WTC11 (cell line): ENCODE results near the gene LRFN2. TPM values are rescaled to one million over a fixed set of nuclear protein-coding genes. Genes with fewer than 3 reads are reported as not detected.

Source experiments
- ATAC-seq: fragments of 200-7000 bp; cut with Tn5 transposase; 2 replicates; pipeline ENCODE4 v1.10.0; 2021; ENCODE audit warnings: mild to moderate bottlenecking, moderate library complexity
- CTCF ChIA-PET: fragments of 300-600 bp; sonication (Branson Sonifier 250); formaldehyde crosslinking; loops from one replicate; lab custom pipeline; 2021; ENCODE audit warnings: antibody characterized with exemption; lab: Charles Lee
- POLR2A ChIA-PET: fragments of 350-600 bp; sonication (Branson Sonifier 250); formaldehyde crosslinking; loops from one replicate; lab custom pipeline; 2021; ENCODE audit warnings: antibody characterized with exemption; lab: Charles Lee
- DNase-seq: peaks from one replicate; pipeline ENCODE4 v3.0.0; 2021; ENCODE audit warnings: low spot score
- H3K27ac Mint-ChIP-seq: 2 replicates; pipeline ENCODE4 v1.8.0; 2021; ENCODE audit warnings: mixed read lengths
- H3K27me3 Mint-ChIP-seq: 2 replicates; pipeline ENCODE4 v1.8.0; 2021; ENCODE audit warnings: low read depth, mild to moderate bottlenecking, moderate library complexity, mixed read lengths
- H3K36me3 Mint-ChIP-seq: 2 replicates; pipeline ENCODE4 v1.8.0; 2021; ENCODE audit warnings: mixed read lengths
- H3K4me1 Mint-ChIP-seq: 2 replicates; pipeline ENCODE4 v1.8.0; 2022; ENCODE audit warnings: mixed read lengths
- H3K4me3 Mint-ChIP-seq: 2 replicates; pipeline ENCODE4 v1.8.0; 2021; ENCODE audit warnings: mild to moderate bottlenecking, moderate library complexity, mixed read lengths
- H3K9me3 Mint-ChIP-seq: 2 replicates; pipeline ENCODE4 v1.8.0; 2021; ENCODE audit warnings: mixed read lengths
- ELF4 ChIP-seq: sonication (generic); formaldehyde crosslinking; IDR thresholded peaks from 2 replicates; pipeline ENCODE4 v1.8.1; 2022; ENCODE audit warnings: low read depth, mild to moderate bottlenecking, moderate library complexity, missing genetic modification reagents
- ESRRA ChIP-seq: sonication (generic); formaldehyde crosslinking; IDR thresholded peaks from 2 replicates; pipeline ENCODE4 v1.8.1; 2022; ENCODE audit warnings: mild to moderate bottlenecking, missing genetic modification reagents, borderline replicate concordance
- ETV6 ChIP-seq: sonication (generic); formaldehyde crosslinking; IDR thresholded peaks from 2 replicates; pipeline ENCODE4 v1.8.1; 2022; ENCODE audit warnings: mild to moderate bottlenecking, missing genetic modification reagents
- MYBL2 ChIP-seq: sonication (generic); formaldehyde crosslinking; IDR thresholded peaks from 2 replicates; pipeline ENCODE4 v1.8.1; 2023; ENCODE audit warnings: mild to moderate bottlenecking, moderate library complexity, missing genetic modification reagents
- NFE2L1 ChIP-seq: sonication (generic); formaldehyde crosslinking; IDR thresholded peaks from 2 replicates; pipeline ENCODE4 v1.8.1; 2023; ENCODE audit warnings: missing genetic modification reagents
- NFYB ChIP-seq: sonication (generic); formaldehyde crosslinking; conservative IDR thresholded peaks from 2 replicates; pipeline ENCODE4 v1.8.0; 2022; ENCODE audit warnings: low read depth, missing genetic modification reagents
- OVOL2 ChIP-seq: fragments of 250-450 bp; sonication (Bioruptor Pico); IDR thresholded peaks from 2 replicates; pipeline ENCODE4 v1.9.0; 2021; ENCODE audit warnings: mild to moderate bottlenecking, borderline replicate concordance
- PRRX2 ChIP-seq: fragments of 250-450 bp; sonication (Bioruptor Pico); IDR thresholded peaks from 2 replicates; pipeline ENCODE4 v1.8.0; 2021; ENCODE audit warnings: mild to moderate bottlenecking
- SOX15 ChIP-seq: fragments of 250-450 bp; sonication (Bioruptor Pico); IDR thresholded peaks from 2 replicates; pipeline ENCODE4 v1.9.0; 2021; ENCODE audit warnings: mild to moderate bottlenecking
- SP1 ChIP-seq: sonication (generic); formaldehyde crosslinking; conservative IDR thresholded peaks from 2 replicates; pipeline ENCODE4 v1.8.1; 2022; ENCODE audit warnings: missing genetic modification reagents
- TEAD4 ChIP-seq: sonication (generic); formaldehyde crosslinking; IDR thresholded peaks from 2 replicates; pipeline ENCODE4 v1.8.0; 2022; ENCODE audit warnings: mild to moderate bottlenecking, missing genetic modification reagents
- ZNF138 ChIP-seq: sonication (generic); formaldehyde crosslinking; conservative IDR thresholded peaks from 2 replicates; pipeline ENCODE4 v1.8.1; 2022; ENCODE audit warnings: mild to moderate bottlenecking, moderate library complexity, missing genetic modification reagents
- ZNF671 ChIP-seq: fragments of 250-450 bp; sonication (Bioruptor Pico); IDR thresholded peaks from 2 replicates; pipeline ENCODE4 v1.8.0; 2021; ENCODE audit warnings: mild to moderate bottlenecking
- total RNA-seq: library from RNA; stranded (reverse); gene quantifications from 3 replicates; pipeline ENCODE4 v1.2.3, GENCODE V29; 2021
- TF ChIP-seq, protein P1 (sequence below): fragments of 250-450 bp; sonication (Bioruptor Pico); IDR thresholded peaks from 2 replicates; pipeline ENCODE4 v2.1.2; 2022; ENCODE audit warnings: mild to moderate bottlenecking, moderate library complexity
- TF ChIP-seq, protein P2 (sequence below): sonication (generic); formaldehyde crosslinking; IDR thresholded peaks from 2 replicates; pipeline ENCODE4 v1.8.0; 2023; ENCODE audit warnings: missing genetic modification reagents
- TF ChIP-seq, protein P3 (sequence below): fragments of 250-450 bp; sonication (Bioruptor Pico); conservative IDR thresholded peaks from 2 replicates; pipeline ENCODE4 v1.9.0; 2021; ENCODE audit warnings: mild to moderate bottlenecking
- TF ChIP-seq, protein P4 (sequence below): sonication (generic); formaldehyde crosslinking; IDR thresholded peaks from 2 replicates; pipeline ENCODE4 v1.8.1; 2023; ENCODE audit warnings: mild to moderate bottlenecking, moderate library complexity, missing genetic modification reagents
- TF ChIP-seq, protein P5 (sequence below): sonication (generic); formaldehyde crosslinking; IDR thresholded peaks from 2 replicates; pipeline ENCODE4 v1.8.0; 2022; ENCODE audit warnings: mild to moderate bottlenecking, missing genetic modification reagents
- TF ChIP-seq, protein P6 (sequence below): sonication (generic); formaldehyde crosslinking; IDR thresholded peaks from 2 replicates; pipeline ENCODE4 v1.8.1; 2022; ENCODE audit warnings: missing genetic modification reagents, borderline replicate concordance
- TF ChIP-seq, protein P7 (sequence below): sonication (generic); formaldehyde crosslinking; IDR thresholded peaks from 2 replicates; pipeline ENCODE4 v1.8.1; 2023; ENCODE audit warnings: mild to moderate bottlenecking, missing genetic modification reagents
- TF ChIP-seq, protein P8 (sequence below): sonication (generic); formaldehyde crosslinking; conservative IDR thresholded peaks from 2 replicates; pipeline ENCODE4 v1.8.1; 2022; ENCODE audit warnings: mild to moderate bottlenecking, missing genetic modification reagents

The LRFN2 gene
- total RNA-seq, 1 experiment from 2014 or later: 1.6 TPM

DNA sequence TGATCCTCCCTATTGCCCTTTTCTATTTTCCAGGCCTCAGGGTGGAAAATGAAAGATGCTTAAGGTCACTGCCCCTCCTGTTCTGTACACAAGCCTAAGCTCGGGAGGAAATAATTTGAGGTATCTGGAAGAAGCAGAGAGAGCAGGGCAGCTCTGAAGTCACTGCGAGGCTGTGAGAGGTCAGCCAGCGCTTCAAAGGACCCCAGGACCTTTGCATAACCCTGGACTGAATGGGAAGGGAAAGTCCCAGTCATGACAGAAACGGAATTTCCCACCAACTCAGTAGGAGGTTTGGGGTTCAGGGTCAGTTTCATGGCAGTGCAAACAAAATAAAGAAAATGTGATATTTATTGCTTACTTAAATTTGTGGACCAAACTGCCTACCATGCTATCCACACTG is 58.1 kb downstream of the LRFN2 start:
- no peak for TF ChIP-seq SOX15 (CRISPR knock-in tag)
- TF ChIP-seq, protein P1, sequence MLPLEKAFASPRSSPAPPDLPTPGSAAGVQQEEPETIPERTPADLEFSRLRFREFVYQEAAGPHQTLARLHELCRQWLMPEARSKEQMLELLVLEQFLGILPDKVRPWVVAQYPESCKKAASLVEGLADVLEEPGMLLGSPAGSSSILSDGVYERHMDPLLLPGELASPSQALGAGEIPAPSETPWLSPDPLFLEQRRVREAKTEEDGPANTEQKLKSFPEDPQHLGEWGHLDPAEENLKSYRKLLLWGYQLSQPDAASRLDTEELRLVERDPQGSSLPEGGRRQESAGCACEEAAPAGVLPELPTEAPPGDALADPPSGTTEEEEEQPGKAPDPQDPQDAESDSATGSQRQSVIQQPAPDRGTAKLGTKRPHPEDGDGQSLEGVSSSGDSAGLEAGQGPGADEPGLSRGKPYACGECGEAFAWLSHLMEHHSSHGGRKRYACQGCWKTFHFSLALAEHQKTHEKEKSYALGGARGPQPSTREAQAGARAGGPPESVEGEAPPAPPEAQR (CRISPR knock-in tag): no peak
- TF ChIP-seq NFE2L1 (CRISPR knock-in tag): no peak
- TF ChIP-seq ETV6 (CRISPR knock-in tag): no peak
- TF ChIP-seq SP1 (CRISPR knock-in tag): no peak
- TF ChIP-seq, protein P2, sequence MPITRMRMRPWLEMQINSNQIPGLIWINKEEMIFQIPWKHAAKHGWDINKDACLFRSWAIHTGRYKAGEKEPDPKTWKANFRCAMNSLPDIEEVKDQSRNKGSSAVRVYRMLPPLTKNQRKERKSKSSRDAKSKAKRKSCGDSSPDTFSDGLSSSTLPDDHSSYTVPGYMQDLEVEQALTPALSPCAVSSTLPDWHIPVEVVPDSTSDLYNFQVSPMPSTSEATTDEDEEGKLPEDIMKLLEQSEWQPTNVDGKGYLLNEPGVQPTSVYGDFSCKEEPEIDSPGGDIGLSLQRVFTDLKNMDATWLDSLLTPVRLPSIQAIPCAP (CRISPR knock-in tag): no peak
- no peak for TF ChIP-seq TEAD4 (CRISPR knock-in tag)
- no peak for TF ChIP-seq ZNF671
- TF ChIP-seq, protein P3, sequence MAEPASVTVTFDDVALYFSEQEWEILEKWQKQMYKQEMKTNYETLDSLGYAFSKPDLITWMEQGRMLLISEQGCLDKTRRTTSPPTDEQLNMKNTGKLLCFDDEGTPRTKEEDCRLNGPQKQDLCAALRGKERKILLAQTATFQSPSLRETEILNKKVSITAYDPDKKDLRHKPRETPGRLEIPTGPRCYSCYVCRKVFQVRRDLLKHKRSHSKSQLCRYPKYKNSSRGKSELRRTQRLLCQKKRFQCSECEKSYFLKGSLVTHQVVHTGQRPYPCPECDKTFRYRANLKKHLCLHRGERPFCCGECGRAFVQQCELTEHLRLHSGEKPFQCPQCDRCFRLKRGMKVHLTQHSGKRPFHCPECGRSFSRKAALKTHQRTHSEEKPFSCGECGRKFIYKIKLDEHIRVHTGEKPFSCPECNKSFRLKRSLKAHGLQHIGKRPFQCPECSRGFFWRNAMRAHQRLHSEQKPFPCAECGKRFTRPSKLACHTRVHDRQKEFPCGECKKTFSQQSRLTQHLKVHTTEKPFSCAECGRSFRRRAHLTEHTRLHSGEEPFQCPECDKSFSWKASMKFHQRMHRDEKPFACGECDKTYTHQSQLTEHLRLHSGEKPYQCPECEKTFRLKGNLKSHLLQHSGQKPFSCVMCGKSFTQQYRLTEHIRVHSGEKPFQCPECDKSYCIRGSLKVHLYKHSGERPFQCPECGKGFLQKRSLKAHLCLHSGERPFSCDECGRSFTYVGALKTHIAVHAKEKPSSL (CRISPR knock-in tag): no peak
- TF ChIP-seq, protein P4, sequence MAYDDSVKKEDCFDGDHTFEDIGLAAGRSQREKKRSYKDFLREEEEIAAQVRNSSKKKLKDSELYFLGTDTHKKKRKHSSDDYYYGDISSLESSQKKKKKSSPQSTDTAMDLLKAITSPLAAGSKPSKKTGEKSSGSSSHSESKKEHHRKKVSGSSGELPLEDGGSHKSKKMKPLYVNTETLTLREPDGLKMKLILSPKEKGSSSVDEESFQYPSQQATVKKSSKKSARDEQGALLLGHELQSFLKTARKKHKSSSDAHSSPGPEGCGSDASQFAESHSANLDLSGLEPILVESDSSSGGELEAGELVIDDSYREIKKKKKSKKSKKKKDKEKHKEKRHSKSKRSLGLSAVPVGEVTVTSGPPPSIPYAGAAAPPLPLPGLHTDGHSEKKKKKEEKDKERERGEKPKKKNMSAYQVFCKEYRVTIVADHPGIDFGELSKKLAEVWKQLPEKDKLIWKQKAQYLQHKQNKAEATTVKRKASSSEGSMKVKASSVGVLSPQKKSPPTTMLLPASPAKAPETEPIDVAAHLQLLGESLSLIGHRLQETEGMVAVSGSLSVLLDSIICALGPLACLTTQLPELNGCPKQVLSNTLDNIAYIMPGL (CRISPR knock-in tag): no peak
- no peak for TF ChIP-seq ESRRA (CRISPR knock-in tag)

DNA sequence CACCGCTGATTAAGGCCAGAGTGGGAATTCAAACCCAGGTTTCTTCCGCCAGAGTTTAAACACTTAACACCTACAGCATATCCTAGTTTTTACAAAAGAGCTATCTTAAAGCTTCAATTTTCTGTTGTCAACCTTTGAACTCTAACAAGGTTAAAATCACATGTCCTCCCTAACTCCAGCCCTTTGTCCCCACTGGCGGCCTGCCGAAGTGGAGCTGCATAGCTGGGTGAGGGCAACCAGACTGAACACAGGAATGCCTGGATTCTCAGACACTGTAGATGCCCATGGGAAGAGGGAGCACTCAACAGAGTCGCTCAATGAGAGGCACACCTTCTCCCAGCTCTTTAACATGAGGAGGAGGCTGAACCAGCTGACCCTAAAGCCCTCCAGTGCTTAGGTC is 59.1 kb downstream of the LRFN2 start:
- ATAC-seq: no peak
- POLR2A ChIA-PET: interaction anchor here (0.5 kb wide), 1 partner anchor 272 kb away, joined by 4 read pairs; no protein-coding TSS in a partner anchor
- H3K27ac Mint-ChIP-seq: no peak overlapping the region

More for the DNA sequence above, 58.1 kb downstream of the LRFN2 start:
- H3K27ac Mint-ChIP-seq: no peak overlapping the region
- H3K9me3 Mint-ChIP-seq: no peaks in the 10 kb centered on the region
- peaks cover 40% of the 10 kb centered on the region for H3K4me1 Mint-ChIP-seq
- ATAC-seq: no peak
- DNase-seq: no peak
- CTCF ChIA-PET: interaction anchor here (1.1 kb wide), 1 partner anchor 200 kb away, joined by 3 read pairs; no protein-coding TSS in a partner anchor
- peaks cover 2% of the 10 kb centered on the region; the same call in 1 of the 2 replicates for H3K27me3 Mint-ChIP-seq
- H3K36me3 Mint-ChIP-seq: no peaks in the 10 kb centered on the region
- POLR2A ChIA-PET: no interaction called here
- H3K4me3 Mint-ChIP-seq: no peak overlapping the region

More for the DNA sequence above, 59.1 kb downstream of the LRFN2 start:
- H3K4me3 Mint-ChIP-seq: no peak overlapping the region
- DNase-seq: no peak
- H3K9me3 Mint-ChIP-seq: no peaks in the 10 kb centered on the region
- no peaks in the 10 kb centered on the region for H3K36me3 Mint-ChIP-seq
- peaks cover 49% of the 10 kb centered on the region for H3K4me1 Mint-ChIP-seq
- CTCF ChIA-PET: interaction anchor here (0.8 to 1.3 kb wide), 3 partner anchors 46 to 199 kb away, joined by 3 to 4 read pairs (median 3); no protein-coding TSS in a partner anchor
- peaks cover 2% of the 10 kb centered on the region; the same call in 1 of the 2 replicates for H3K27me3 Mint-ChIP-seq
- TF ChIP-seq MYBL2 (no peak), PRRX2 (CRISPR knock-in tag) (no peak), ZNF138 (CRISPR knock-in tag) (no peak), NFYB (CRISPR knock-in tag) (no peak), ELF4 (CRISPR knock-in tag) (no peak), OVOL2 (no peak)
- TF ChIP-seq, protein P5, sequence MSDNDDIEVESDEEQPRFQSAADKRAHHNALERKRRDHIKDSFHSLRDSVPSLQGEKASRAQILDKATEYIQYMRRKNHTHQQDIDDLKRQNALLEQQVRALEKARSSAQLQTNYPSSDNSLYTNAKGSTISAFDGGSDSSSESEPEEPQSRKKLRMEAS (CRISPR knock-in tag): no peak
- TF ChIP-seq, protein P6, sequence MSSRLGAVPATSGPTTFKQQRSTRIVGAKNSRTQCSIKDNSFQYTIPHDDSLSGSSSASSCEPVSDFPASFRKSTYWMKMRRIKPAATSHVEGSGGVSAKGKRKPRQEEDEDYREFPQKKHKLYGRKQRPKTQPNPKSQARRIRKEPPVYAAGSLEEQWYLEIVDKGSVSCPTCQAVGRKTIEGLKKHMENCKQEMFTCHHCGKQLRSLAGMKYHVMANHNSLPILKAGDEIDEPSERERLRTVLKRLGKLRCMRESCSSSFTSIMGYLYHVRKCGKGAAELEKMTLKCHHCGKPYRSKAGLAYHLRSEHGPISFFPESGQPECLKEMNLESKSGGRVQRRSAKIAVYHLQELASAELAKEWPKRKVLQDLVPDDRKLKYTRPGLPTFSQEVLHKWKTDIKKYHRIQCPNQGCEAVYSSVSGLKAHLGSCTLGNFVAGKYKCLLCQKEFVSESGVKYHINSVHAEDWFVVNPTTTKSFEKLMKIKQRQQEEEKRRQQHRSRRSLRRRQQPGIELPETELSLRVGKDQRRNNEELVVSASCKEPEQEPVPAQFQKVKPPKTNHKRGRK (CRISPR knock-in tag): no peak
- TF ChIP-seq, protein P7, sequence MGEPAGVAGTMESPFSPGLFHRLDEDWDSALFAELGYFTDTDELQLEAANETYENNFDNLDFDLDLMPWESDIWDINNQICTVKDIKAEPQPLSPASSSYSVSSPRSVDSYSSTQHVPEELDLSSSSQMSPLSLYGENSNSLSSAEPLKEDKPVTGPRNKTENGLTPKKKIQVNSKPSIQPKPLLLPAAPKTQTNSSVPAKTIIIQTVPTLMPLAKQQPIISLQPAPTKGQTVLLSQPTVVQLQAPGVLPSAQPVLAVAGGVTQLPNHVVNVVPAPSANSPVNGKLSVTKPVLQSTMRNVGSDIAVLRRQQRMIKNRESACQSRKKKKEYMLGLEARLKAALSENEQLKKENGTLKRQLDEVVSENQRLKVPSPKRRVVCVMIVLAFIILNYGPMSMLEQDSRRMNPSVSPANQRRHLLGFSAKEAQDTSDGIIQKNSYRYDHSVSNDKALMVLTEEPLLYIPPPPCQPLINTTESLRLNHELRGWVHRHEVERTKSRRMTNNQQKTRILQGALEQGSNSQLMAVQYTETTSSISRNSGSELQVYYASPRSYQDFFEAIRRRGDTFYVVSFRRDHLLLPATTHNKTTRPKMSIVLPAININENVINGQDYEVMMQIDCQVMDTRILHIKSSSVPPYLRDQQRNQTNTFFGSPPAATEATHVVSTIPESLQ (CRISPR knock-in tag): no peak
- TF ChIP-seq, protein P8, sequence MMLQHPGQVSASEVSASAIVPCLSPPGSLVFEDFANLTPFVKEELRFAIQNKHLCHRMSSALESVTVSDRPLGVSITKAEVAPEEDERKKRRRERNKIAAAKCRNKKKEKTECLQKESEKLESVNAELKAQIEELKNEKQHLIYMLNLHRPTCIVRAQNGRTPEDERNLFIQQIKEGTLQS (CRISPR knock-in tag): no peak
- TF ChIP-seq, protein P3 (CRISPR knock-in tag): no peak
